Stimulated activated effector memory CD8-positive, alpha-beta T cell treated with anti-CD3 and anti-CD28 coated beads, Interleukin-12 subunit alpha, Interleukin-12 subunit beta, amount 100 ng/mL, for 72 hours (primary cell): ENCODE measurements around the gene TNIK.

Experiments used
- ATAC-seq: fragments of 150-1000 bp; cut with Tn5 transposase; 2 replicates; pipeline ENCODE4 v1.10.0; 2021
- DNase-seq, 2 donors: peaks; one replicate each; pipeline ENCODE4 v3.0.0; 2021 to 2022; ENCODE audit warnings: low spot score in 2 of 2
- H3K27ac Mint-ChIP-seq: one replicate; pipeline ENCODE4 v1.8.0; 2022; ENCODE audit warnings: mild to moderate bottlenecking, mixed read lengths
- H3K36me3 Mint-ChIP-seq: one replicate; pipeline ENCODE4 v1.8.0; 2022; ENCODE audit warnings: mild to moderate bottlenecking, mixed read lengths
- H3K4me1 Mint-ChIP-seq: one replicate; pipeline ENCODE4 v1.8.0; 2022; ENCODE audit warnings: mixed read lengths
- H3K4me3 Mint-ChIP-seq: one replicate; pipeline ENCODE4 v1.8.0; 2022; ENCODE audit warnings: mild to moderate bottlenecking, mixed read lengths
- H3K9me3 Mint-ChIP-seq: one replicate; pipeline ENCODE4 v1.8.0; 2022; ENCODE audit warnings: mixed read lengths

The TNIK gene

GRCh38 chr3:171346582-171347300, 113.5 kb downstream of the TNIK start:
- peaks cover 3% of the 10 kb centered on the region for H3K9me3 Mint-ChIP-seq
- peaks cover 63% of the 10 kb centered on the region for H3K4me1 Mint-ChIP-seq
- peak overlapping the region; percentile 18 for H3K27ac Mint-ChIP-seq
- DNase-seq (no peak), ATAC-seq (no peak)
- H3K4me3 Mint-ChIP-seq: peak overlapping the region; percentile 5
- no peaks in the 10 kb centered on the region for H3K36me3 Mint-ChIP-seq

GRCh38 chr3:171346019-171346418, 114.2 kb downstream of the TNIK start:
- Mint-ChIP-seq H3K4me1 (peaks cover 57% of the 10 kb centered on the region), H3K4me3 (no peak overlapping the region), H3K27ac (no peak overlapping the region)

GRCh38 chr3:171345107-171345843, 114.9 kb downstream of the TNIK start:
- H3K4me1 Mint-ChIP-seq: peaks cover 57% of the 10 kb centered on the region
- DNase-seq (no peak), ATAC-seq (no peak)
- H3K36me3 Mint-ChIP-seq: no peaks in the 10 kb centered on the region
- no peak overlapping the region for H3K27ac Mint-ChIP-seq
- peaks cover 3% of the 10 kb centered on the region for H3K9me3 Mint-ChIP-seq
- H3K4me3 Mint-ChIP-seq: no peak overlapping the region

More at GRCh38 chr3:171346019-171346418, 114.2 kb downstream of the TNIK start:
- ATAC-seq (no peak), DNase-seq (no peak)
- Mint-ChIP-seq H3K36me3 (no peaks in the 10 kb centered on the region), H3K9me3 (peaks cover 3% of the 10 kb centered on the region)

GRCh38 chr3:171343693-171344092, 116.5 kb downstream of the TNIK start:
- DNase-seq: no peak
- no peak overlapping the region for H3K4me3 Mint-ChIP-seq
- no peak overlapping the region for H3K27ac Mint-ChIP-seq
- ATAC-seq: peak; percentile 80
- no peaks in the 10 kb centered on the region for H3K36me3 Mint-ChIP-seq
- H3K4me1 Mint-ChIP-seq: peaks cover 57% of the 10 kb centered on the region
- peaks cover 3% of the 10 kb centered on the region for H3K9me3 Mint-ChIP-seq

GRCh38 chr3:171342783-171343420, 117.3 kb downstream of the TNIK start:
- Mint-ChIP-seq H3K27ac (no peak overlapping the region), H3K4me3 (no peak overlapping the region), H3K9me3 (peaks cover 3% of the 10 kb centered on the region), H3K4me1 (peaks cover 57% of the 10 kb centered on the region), H3K36me3 (no peaks in the 10 kb centered on the region)
- no peak for DNase-seq
- ATAC-seq: peak; percentile 44

GRCh38 chr3:171342200-171342599, 118.0 kb downstream of the TNIK start:
- ATAC-seq (no peak), DNase-seq (no peak)
- no peaks in the 10 kb centered on the region for H3K36me3 Mint-ChIP-seq
- peaks cover 3% of the 10 kb centered on the region for H3K9me3 Mint-ChIP-seq
- no peak overlapping the region for H3K4me3 Mint-ChIP-seq
- no peak overlapping the region for H3K27ac Mint-ChIP-seq
- peaks cover 51% of the 10 kb centered on the region for H3K4me1 Mint-ChIP-seq

- Mint-ChIP-seq H3K9me3 (peaks cover 3% of the 10 kb centered on the region), H3K4me1 (peaks cover 40% of the 10 kb centered on the region), H3K4me3 (no peak overlapping the region), H3K36me3 (no peaks in the 10 kb centered on the region), H3K27ac (no peak overlapping the region)
- ATAC-seq: no peak
- DNase-seq: no peak
Observed at GRCh38 chr3:171340434-171340833, 119.8 kb downstream of the TNIK start.

GRCh38 chr3:171339598-171339997, 120.6 kb downstream of the TNIK start:
- ATAC-seq: no peak
- no peak for DNase-seq
- no peak overlapping the region for H3K27ac Mint-ChIP-seq
- no peaks in the 10 kb centered on the region for H3K36me3 Mint-ChIP-seq
- H3K4me3 Mint-ChIP-seq: no peak overlapping the region
- peaks cover 32% of the 10 kb centered on the region for H3K4me1 Mint-ChIP-seq
- H3K9me3 Mint-ChIP-seq: peaks cover 3% of the 10 kb centered on the region

- Mint-ChIP-seq H3K4me1 (peaks cover 21% of the 10 kb centered on the region), H3K36me3 (no peaks in the 10 kb centered on the region), H3K4me3 (no peak overlapping the region), H3K9me3 (no peaks in the 10 kb centered on the region), H3K27ac (no peak overlapping the region)
- DNase-seq (no peak), ATAC-seq (no peak)
Observed at GRCh38 chr3:171336406-171336805, 123.8 kb downstream of the TNIK start.

- H3K9me3 Mint-ChIP-seq: no peaks in the 10 kb centered on the region
- H3K4me1 Mint-ChIP-seq: peaks cover 21% of the 10 kb centered on the region
- H3K36me3 Mint-ChIP-seq: no peaks in the 10 kb centered on the region
- no peak for ATAC-seq
- no peak overlapping the region for H3K27ac Mint-ChIP-seq
- DNase-seq: no peak
- H3K4me3 Mint-ChIP-seq: no peak overlapping the region
Observed at GRCh38 chr3:171335559-171335958, 124.6 kb downstream of the TNIK start.

GRCh38 chr3:171334465-171334811, 125.8 kb downstream of the TNIK start:
- H3K4me3 Mint-ChIP-seq: no peak overlapping the region
- no peak for DNase-seq
- H3K36me3 Mint-ChIP-seq: no peaks in the 10 kb centered on the region
- no peak for ATAC-seq
- no peaks in the 10 kb centered on the region for H3K9me3 Mint-ChIP-seq
- peak overlapping the region; percentile 38 for H3K27ac Mint-ChIP-seq
- peaks cover 21% of the 10 kb centered on the region for H3K4me1 Mint-ChIP-seq

- H3K4me1 Mint-ChIP-seq: peaks cover 22% of the 10 kb centered on the region
Observed at GRCh38 chr3:171333784-171334464, 126.3 kb downstream of the TNIK start.

GRCh38 chr3:171330938-171331337, 129.3 kb downstream of the TNIK start:
- Mint-ChIP-seq H3K4me1 (peaks cover 17% of the 10 kb centered on the region), H3K27ac (peak overlapping the region; percentile 32), H3K9me3 (no peaks in the 10 kb centered on the region), H3K36me3 (no peaks in the 10 kb centered on the region), H3K4me3 (no peak overlapping the region)
- no peak for DNase-seq
- ATAC-seq: no peak

More at GRCh38 chr3:171333784-171334464, 126.3 kb downstream of the TNIK start:
- ATAC-seq (no peak), DNase-seq (no peak)
- no peaks in the 10 kb centered on the region for H3K36me3 Mint-ChIP-seq
- H3K9me3 Mint-ChIP-seq: no peaks in the 10 kb centered on the region
- H3K4me3 Mint-ChIP-seq: no peak overlapping the region
- H3K27ac Mint-ChIP-seq: peak overlapping the region; percentile 38

GRCh38 chr3:171329746-171330145, 130.5 kb downstream of the TNIK start:
- Mint-ChIP-seq H3K4me1 (peaks cover 18% of the 10 kb centered on the region), H3K9me3 (no peaks in the 10 kb centered on the region), H3K36me3 (no peaks in the 10 kb centered on the region)

GRCh38 chr3:171328419-171329082, 131.7 kb downstream of the TNIK start:
- no peak overlapping the region for H3K27ac Mint-ChIP-seq
- no peak for DNase-seq
- H3K9me3 Mint-ChIP-seq: no peaks in the 10 kb centered on the region
- H3K4me1 Mint-ChIP-seq: peaks cover 20% of the 10 kb centered on the region
- H3K36me3 Mint-ChIP-seq: no peaks in the 10 kb centered on the region
- ATAC-seq: peak; percentile 78
- no peak overlapping the region for H3K4me3 Mint-ChIP-seq

More at GRCh38 chr3:171329746-171330145, 130.5 kb downstream of the TNIK start:
- DNase-seq: no peak
- no peak overlapping the region for H3K4me3 Mint-ChIP-seq
- H3K27ac Mint-ChIP-seq: no peak overlapping the region
- ATAC-seq: no peak
